LHCN-M2 (cell line): Measurements from ENCODE around the gene P2RY10. TPM values are rescaled to one million over a fixed set of nuclear protein-coding genes. Genes with fewer than 3 reads are reported as not detected.

Experiments
- total RNA-seq: library from RNA; depleted of rRNA; stranded (reverse); fragments of >200 nt; gene quantifications from 2 replicates; pipeline ENCODE4 v1.2.3, GENCODE V29; 2014; rRNA removed

The P2RY10 gene
- total RNA-seq, 1 experiment from 2014 or later, result not detected

Other genes with a start within 250 kb of the P2RY10 start
- 2.4 and 3.8 TPM in 2 replicates for gene LPAR4, start 197.7 kb upstream of the P2RY10 start, total RNA-seq
- gene GPR174, start 199.3 kb downstream of the P2RY10 start, total RNA-seq, result not detected in 2 replicates